ENCODE measurements around the gene TMEM184A. TPM values are rescaled to one million over a fixed set of nuclear protein-coding genes. Genes with fewer than 3 reads are reported as not detected.

Gene TMEM184A
- total and polyA plus RNA-seq, 2 of the 13 experiments (the other 11 are each of a cell fraction or from before 2014, with no cell fraction given) = 9.5 to 20.4 TPM

DNA sequence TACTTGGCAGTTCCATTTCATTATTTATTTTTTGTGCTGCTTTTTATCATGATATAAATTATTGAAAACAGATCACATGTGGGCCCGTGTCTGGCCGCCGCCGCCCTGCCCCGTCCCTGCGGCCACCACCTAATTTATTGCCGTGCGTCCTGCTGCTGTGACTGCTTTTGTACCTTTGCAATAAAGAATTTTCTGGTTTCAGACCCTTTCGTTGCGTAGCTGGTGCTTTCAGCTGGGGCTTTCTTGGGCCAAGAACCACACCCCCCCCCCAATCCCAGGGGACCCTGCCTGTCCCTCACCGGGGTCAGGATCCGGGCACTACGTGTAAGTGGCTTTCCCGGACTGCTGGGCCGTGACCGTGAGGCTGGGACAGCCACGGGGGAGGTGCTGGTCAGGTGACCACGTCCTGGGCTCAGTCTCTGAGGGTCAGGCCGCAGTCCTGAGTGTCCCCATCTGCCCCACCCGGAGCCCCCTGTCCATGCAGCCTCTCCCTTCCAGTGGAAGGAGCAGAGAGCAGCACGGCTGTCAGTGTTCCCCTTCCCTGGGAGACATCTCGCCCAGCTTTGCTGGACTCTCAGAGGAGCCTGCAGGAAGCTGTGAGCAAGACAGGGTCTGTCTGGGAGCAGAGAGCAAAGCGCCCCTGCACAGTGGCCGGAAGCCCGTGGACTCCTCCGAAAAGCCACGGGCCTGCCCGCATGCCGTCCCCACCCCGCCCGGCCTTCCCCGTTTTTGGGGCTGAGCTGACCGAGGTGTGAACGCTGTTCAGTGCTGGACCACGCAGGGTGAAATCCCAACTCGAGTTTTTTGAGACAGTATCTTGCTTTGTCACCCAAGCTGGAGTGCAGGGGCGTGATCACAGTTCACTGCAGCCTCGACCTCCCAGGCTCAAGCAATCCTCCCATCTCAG, 12.9 kb downstream of the TMEM184A start (continued):
- TF ChIP-seq, protein P1, sequence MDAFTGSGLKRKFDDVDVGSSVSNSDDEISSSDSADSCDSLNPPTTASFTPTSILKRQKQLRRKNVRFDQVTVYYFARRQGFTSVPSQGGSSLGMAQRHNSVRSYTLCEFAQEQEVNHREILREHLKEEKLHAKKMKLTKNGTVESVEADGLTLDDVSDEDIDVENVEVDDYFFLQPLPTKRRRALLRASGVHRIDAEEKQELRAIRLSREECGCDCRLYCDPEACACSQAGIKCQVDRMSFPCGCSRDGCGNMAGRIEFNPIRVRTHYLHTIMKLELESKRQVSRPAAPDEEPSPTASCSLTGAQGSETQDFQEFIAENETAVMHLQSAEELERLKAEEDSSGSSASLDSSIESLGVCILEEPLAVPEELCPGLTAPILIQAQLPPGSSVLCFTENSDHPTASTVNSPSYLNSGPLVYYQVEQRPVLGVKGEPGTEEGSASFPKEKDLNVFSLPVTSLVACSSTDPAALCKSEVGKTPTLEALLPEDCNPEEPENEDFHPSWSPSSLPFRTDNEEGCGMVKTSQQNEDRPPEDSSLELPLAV (CRISPR knock-in tag; conservative IDR thresholded peaks at IDR 0.05; ENCODE audit: low read depth) = no peak
- 0 out of 2 replicates have a peak, but pooled peaks have one; percentile 14 for TF ChIP-seq FOSL1 (CRISPR knock-in tag; IDR thresholded peaks at IDR 0.05; ENCODE audit: borderline replicate concordance)
- TF ChIP-seq SIX4 (CRISPR knock-in tag; IDR thresholded peaks at IDR 0.05) = no peak
- TF ChIP-seq PAF1 (CRISPR knock-in tag; IDR thresholded peaks at IDR 0.05) = peak; percentile 59; the same call in 1 of the 2 replicates
- no peak for TF ChIP-seq MAFF (IDR thresholded peaks at IDR 0.05; ENCODE audit: low read depth, low read length)
- peak; percentile 76 for TF ChIP-seq POLR2G (IDR thresholded peaks at IDR 0.05; ENCODE audit: low read depth, low read length)
- 0 out of 2 replicates have a peak, but pooled peaks have one; percentile 49 for TF ChIP-seq ZNF17 (CRISPR knock-in tag; IDR thresholded peaks at IDR 0.05)
- TF ChIP-seq, protein P2, sequence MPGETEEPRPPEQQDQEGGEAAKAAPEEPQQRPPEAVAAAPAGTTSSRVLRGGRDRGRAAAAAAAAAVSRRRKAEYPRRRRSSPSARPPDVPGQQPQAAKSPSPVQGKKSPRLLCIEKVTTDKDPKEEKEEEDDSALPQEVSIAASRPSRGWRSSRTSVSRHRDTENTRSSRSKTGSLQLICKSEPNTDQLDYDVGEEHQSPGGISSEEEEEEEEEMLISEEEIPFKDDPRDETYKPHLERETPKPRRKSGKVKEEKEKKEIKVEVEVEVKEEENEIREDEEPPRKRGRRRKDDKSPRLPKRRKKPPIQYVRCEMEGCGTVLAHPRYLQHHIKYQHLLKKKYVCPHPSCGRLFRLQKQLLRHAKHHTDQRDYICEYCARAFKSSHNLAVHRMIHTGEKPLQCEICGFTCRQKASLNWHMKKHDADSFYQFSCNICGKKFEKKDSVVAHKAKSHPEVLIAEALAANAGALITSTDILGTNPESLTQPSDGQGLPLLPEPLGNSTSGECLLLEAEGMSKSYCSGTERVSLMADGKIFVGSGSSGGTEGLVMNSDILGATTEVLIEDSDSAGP (CRISPR knock-in tag; IDR thresholded peaks at IDR 0.05; ENCODE audit: borderline replicate concordance) = 0 out of 2 replicates have a peak, but pooled peaks have one; percentile 8
- peak; percentile 50; the same call in 1 of the 2 replicates for TF ChIP-seq RBFOX2 (IDR thresholded peaks at IDR 0.05; ENCODE audit: low read depth, low read length)
- TF ChIP-seq TAF15 (IDR thresholded peaks at IDR 0.05; ENCODE audit: low read depth, low read length, poor library complexity, severe bottlenecking) = peak; percentile 5
- TF ChIP-seq RBM22 (optimal IDR thresholded peaks at IDR 0.05; ENCODE audit: low read length) = peak; percentile 35

All from HepG2 (cell line).